Stimulated activated CD8-positive, alpha-beta memory T cell treated with anti-CD3 and anti-CD28 coated beads, Interleukin-15, amount 100 ng/mL, for 4 hours (primary cell): Measurements from ENCODE around the gene UNC119B.

ENCODE experiments used
- DNase-seq, 2 donors: peaks; one replicate each; pipeline ENCODE4 v3.0.0-alpha.2; 2020; ENCODE audit warnings: low read depth in 2 of 2

The UNC119B gene

GRCh38 chr12:120766566-120766965 is 56.3 kb downstream of the UNC119B start:
- no peak for DNase-seq

DNA sequence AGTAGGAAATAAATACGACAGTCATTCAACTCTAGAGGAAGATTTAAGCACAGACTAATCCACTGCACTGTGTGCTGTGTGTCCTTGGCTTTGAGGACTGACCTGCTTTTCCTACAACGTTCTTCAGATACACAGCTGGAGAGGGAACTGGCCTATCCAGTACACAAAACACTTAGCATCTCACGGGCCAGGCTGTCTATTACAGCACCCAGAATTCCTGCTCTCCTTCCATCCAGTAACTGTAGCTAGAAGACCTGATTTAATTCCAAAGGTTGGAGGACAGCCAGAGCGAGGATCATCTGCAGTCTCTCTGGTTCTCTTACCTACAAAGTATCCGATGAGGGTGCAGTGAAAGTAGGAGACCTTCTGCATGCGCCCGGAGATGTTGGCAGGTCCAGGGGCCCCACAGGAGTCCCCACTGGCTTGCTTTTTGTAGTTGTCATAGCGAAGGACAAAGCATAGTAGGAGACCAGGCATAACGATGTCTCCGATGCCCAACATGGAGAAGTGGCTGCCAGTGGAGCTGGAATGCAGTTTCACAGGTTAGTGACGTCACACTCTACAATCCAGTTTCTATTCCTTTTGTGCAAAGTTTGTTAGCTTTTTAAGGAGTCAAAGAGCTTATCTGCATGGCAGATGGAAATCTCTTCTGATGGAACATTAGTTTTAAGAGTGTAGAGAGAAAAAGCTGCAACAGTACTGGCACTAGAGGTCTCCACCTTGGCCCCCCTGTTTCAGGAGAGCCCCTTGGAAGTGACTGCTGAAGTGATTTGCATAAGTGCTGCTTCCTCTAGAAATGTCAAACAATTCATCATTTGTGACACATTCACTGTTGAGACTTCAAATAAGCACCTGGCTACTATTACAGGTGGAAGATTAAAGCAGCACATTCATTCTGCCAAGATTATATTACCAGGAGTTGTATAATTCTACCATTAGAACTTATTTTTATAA is 57.1 kb downstream of the UNC119B start:
- no peak for DNase-seq

- DNase-seq, result no peak
Observed at GRCh38 chr12:120771097-120771496, 60.8 kb downstream of the UNC119B start.
